Adipocyte (in vitro differentiated cells): ENCODE results near the gene DHRSX.
"Not testable (repeated sequence)": the region's sequence is repeated elsewhere in the genome, so short reads cannot be mapped to it uniquely, and the experiment has no call there.

Experiments
- DNase-seq: peaks from one replicate; pipeline ENCODE4 v3.0.0-alpha.2; 2015; ENCODE audit warnings: low read depth
- H3K27me3 ChIP-seq: replicated peaks from 2 replicates; pipeline ENCODE4 v1.7.0; 2013; ENCODE audit warnings: mild to moderate bottlenecking, low read length, moderate library complexity; ENCODE audit not compliant: control insufficient read depth, insufficient read depth
- H3K36me3 ChIP-seq: 2 replicates; pipeline ENCODE4 v1.7.0; 2013; ENCODE audit warnings: low read length, mild to moderate bottlenecking, moderate library complexity; ENCODE audit not compliant: control insufficient read depth, insufficient read depth, severe bottlenecking
- H3K4me1 ChIP-seq: 2 replicates; pipeline ENCODE4 v1.7.0; 2013; ENCODE audit warnings: mild to moderate bottlenecking, low read length, moderate library complexity; ENCODE audit not compliant: control insufficient read depth, insufficient read depth
- H3K4me3 ChIP-seq: 2 replicates; pipeline ENCODE4 v1.7.0; 2013; ENCODE audit warnings: mild to moderate bottlenecking, low read length, moderate library complexity
- H3K9ac ChIP-seq: 2 replicates; pipeline ENCODE4 v1.7.0; 2013; ENCODE audit warnings: mild to moderate bottlenecking, low read length, moderate library complexity
- H3K9me3 ChIP-seq: 2 replicates; pipeline ENCODE4 v1.7.0; 2013; ENCODE audit warnings: mild to moderate bottlenecking, low read length, moderate library complexity; ENCODE audit not compliant: control insufficient read depth

DHRSX gene

DNA sequence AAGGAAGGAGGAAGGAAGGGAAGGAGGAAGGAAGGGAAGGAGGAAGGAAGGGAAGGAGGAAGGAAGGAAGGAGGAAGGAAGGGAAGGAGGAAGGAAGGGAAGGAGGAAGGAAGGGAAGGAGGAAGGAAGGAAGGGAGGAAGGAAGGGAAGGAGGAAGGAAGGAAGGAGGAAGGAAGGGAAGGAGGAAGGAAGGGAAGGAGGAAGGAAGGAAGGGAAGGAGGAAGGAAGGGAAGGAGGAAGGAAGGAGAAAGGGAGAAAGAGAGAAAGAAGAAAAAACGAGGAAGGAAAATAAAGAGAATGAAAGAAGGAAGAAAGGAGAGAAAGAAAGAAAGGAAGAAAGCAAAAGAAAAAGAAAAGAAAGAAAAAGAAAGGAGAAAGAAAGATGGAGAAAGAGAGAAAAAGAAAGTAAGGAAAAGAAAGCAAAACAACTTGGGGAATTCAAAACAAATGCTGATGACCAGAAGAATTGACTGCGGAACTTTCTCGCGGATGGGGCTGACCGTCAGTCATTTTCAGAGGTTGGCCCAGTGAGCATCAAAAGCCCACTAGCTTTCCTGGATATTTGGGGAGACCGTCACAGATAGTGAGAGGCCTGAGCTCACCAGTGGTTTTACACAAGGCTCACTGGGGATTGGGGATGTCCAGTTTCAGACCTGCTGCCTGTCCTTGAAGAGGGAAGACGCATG lies 286.5 kb downstream of the DHRSX start:
- not testable (repeated sequence) for H3K36me3 ChIP-seq, H3K27me3 ChIP-seq, H3K4me3 ChIP-seq, H3K9ac ChIP-seq, DNase-seq, H3K9me3 ChIP-seq, H3K4me1 ChIP-seq

DNA sequence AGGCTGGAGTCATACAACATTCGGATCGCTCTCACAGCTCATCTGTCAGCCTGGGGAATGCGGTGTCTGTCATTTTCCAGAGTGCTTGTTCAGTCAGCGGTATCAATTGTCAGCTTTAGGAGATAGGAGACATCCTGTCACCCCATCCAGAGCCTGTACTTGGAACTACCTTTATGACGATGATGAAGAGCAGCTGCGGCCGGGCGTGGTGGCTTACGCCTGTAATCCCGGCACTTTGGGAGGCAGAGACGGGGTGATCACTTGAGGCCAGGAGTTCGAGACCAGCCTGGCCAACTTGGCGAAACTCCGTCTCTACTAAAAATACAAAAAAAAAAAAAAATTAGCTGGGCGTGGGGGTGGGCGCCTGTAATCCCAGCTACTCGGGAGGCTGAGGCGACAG lies 289.1 kb downstream of the DHRSX start:
- not testable (repeated sequence) for H3K4me1 ChIP-seq, DNase-seq, H3K27me3 ChIP-seq, H3K9me3 ChIP-seq, H3K36me3 ChIP-seq, H3K9ac ChIP-seq, H3K4me3 ChIP-seq

DNA sequence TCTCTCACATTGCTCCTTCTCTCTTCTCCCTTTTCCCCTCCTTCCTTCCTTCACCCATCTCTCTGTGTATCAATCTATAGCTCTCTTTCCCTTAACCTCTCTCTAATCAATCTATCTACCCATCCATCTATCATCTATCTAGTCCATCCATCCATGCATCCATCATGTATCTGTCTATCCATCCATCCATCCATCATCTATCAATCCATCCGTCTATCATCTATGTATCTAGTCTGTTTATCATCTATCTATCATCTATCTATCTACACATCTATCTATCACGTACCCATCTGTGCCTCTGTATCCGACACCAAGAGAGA lies 307.5 kb downstream of the DHRSX start:
- no peak overlapping the region for H3K9ac ChIP-seq
- no peaks in the 10 kb centered on the region for H3K4me1 ChIP-seq
- H3K4me3 ChIP-seq: no peak overlapping the region
- H3K36me3 ChIP-seq: no peaks in the 10 kb centered on the region
- H3K9me3 ChIP-seq: no peaks in the 10 kb centered on the region
- DNase-seq: no peak
- H3K27me3 ChIP-seq: no peaks in the 10 kb centered on the region

DNA sequence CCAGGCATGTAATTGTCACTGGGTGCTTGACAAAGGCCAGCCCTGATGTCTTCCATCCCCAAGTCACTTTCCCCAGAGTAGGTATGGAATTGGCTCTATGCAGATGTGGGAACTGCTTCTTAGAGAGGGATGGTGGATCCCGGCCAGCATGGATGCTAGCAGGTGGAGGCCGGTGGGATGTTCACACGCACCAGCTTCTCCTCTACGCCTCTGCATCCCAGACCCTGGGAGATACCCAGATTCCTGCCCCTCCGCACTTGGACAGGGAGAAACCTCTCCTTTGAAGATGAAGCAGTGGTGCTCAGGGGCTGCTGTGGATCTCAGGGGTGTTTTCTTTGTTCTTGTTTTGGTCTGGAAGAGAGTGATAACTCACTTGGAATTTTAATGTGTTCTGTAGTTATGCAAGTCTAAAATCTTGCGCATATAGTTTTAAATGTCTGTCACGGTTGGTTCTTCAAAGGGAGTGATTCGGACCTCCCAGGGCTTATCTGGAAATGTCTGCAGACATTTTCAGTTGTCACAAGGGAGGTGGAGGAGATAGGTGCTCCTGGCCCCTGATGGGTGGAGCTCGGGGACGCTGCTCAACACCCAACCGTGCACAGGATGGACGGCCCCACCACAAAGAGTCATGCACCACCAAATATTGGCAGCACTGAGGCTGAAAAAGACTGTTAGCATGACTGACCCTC lies 308.0 kb downstream of the DHRSX start:
- no peaks in the 10 kb centered on the region for H3K4me1 ChIP-seq
- no peak overlapping the region for H3K4me3 ChIP-seq
- no peak overlapping the region for H3K9ac ChIP-seq
- H3K27me3 ChIP-seq: no peaks in the 10 kb centered on the region
- no peaks in the 10 kb centered on the region for H3K36me3 ChIP-seq
- H3K9me3 ChIP-seq: no peaks in the 10 kb centered on the region
- no peak for DNase-seq

DNA sequence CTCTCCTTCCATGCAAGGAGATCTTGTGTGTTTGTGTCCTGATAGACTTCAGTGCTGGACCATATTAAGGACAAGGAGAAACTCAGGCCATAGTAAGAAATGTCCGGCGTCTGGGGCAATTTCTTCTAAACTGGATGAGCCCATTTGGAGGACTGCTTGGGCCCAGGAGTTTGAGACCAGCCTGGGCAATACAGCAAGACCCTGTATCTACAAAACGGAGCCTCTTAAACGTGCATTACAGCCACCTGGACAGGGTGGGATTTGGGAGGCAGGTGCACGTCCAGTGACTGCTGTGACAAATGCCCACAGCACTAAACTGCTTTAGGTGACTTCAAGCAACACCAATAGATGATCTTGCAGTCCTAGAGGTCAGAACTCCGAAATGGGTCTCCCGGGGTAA lies 311.9 kb downstream of the DHRSX start:
- H3K27me3 ChIP-seq: no peaks in the 10 kb centered on the region
- H3K4me1 ChIP-seq: no peaks in the 10 kb centered on the region
- no peak overlapping the region for H3K4me3 ChIP-seq
- H3K9ac ChIP-seq: no peak overlapping the region
- no peaks in the 10 kb centered on the region for H3K36me3 ChIP-seq
- no peak for DNase-seq
- no peaks in the 10 kb centered on the region for H3K9me3 ChIP-seq

DNA sequence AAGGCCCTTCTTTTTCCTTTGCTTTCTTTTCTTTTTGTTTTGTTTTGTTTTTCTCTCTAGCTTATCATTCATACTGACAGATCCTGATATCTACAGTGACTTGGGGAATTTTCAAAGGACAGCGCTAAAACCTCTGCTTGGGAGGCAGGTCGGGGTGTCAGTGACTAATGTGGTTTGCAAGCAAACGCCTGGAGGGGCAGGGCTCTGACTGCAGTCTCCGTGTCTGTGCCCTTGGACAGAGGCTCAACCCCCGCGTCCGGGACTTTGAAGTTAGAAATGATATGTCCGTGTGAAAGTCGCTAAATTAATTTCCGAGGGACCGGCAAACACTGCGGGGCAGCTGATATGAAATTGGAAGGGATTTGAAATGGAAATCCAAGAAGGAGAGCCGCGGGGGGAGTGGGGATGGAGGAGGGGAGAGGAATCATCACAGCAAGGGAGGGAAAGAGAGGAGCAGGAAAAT lies 312.4 kb downstream of the DHRSX start:
- no peak overlapping the region for H3K9ac ChIP-seq
- H3K27me3 ChIP-seq: no peaks in the 10 kb centered on the region
- peak; percentile 30 for DNase-seq
- no peaks in the 10 kb centered on the region for H3K9me3 ChIP-seq
- no peaks in the 10 kb centered on the region for H3K36me3 ChIP-seq
- H3K4me3 ChIP-seq: no peak overlapping the region
- H3K4me1 ChIP-seq: peaks cover under 1% of the 10 kb centered on the region

DNA sequence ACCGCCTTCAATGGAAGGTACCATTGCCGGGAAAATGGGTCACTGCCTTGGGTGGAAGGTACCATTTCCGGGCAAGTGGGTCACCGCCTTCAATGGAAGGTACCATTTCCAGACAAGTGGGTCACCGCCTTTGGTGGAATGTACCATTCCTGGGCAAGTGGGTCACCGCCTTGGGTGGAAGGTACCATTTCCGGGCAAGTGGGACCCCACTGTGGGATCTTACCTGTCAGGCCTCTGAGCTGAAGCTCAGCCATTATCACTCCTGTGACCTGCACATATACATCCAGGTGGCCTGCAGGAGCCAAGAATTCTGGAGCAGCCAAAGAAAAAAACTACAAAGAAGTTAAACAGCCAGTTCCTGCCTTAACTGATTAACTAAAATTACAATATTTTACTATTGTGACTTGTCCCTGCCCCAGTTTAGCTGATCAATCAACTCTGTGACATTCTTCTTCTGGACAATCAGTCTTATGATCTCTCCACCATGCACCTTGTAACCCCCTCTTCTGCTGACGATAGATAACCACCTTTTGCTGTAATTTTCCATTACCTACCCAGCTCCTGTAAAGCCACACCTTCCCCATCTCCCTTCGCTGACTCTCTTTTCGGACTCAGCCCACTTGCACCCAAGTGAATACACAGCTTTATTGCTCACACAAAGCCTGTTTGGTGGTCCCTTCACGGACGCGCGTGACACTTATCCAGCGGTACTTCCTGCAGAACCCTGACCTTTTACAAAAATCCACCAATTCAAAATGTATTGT lies 313.2 kb downstream of the DHRSX start:
- no peaks in the 10 kb centered on the region for H3K36me3 ChIP-seq
- no peak for DNase-seq
- H3K4me1 ChIP-seq: peaks cover 7% of the 10 kb centered on the region
- H3K4me3 ChIP-seq: no peak overlapping the region
- no peaks in the 10 kb centered on the region for H3K27me3 ChIP-seq
- H3K9ac ChIP-seq: no peak overlapping the region
- H3K9me3 ChIP-seq: no peaks in the 10 kb centered on the region

DNA sequence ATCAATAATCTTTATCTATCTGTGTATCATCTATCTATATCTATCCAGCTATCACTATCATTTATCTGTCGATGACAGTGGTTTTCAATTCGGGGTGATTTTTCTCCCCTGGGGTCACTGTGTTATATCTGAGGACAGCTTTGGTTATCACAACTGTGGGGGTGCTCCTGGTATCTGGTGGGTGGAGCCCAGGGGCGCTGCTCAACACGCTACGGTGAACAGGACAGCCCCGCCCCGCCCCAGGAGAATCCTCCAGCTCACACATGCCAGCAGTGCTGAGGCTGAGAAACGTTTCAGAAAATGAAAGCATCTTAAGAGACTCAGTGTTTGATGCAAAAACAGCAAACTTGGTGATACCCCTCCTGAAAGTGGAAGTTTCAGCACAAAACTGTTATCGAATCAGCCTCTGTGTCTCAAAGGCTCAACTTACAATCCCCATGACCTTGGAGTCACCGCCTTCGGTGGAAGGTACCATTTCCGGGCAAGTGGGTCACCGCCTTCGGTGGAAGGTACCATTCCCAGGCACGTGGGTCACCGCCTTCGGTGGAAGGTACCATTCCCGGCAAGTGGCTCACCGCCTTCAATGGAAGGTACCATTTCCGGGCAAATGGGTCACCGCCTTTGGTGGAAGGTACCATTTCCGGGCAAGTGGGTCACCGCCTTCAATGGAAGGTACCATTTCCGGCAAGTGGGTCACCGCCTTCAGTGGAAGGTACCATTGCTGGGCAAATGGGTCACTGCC lies 315.3 kb downstream of the DHRSX start:
- no peak overlapping the region for H3K9ac ChIP-seq
- no peaks in the 10 kb centered on the region for H3K36me3 ChIP-seq
- no peaks in the 10 kb centered on the region for H3K9me3 ChIP-seq
- peaks cover 7% of the 10 kb centered on the region for H3K4me1 ChIP-seq
- H3K4me3 ChIP-seq: no peak overlapping the region
- no peak for DNase-seq
- no peaks in the 10 kb centered on the region for H3K27me3 ChIP-seq

DNA sequence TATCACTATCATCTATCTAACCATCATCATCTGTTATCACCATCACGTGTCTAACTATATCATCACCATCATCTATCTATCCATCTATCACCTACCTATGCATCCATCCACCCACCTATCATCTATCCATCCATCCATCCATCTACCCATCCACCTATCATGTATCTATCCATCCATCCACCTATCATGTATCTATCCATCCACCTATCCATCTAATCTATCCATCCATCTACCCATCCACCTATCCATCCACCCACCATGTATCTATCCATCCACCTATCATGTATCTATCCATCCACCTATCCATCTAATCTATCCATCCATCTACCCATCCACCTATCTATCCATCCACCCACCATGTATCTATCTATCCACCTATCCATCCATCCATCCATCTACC lies 316.7 kb downstream of the DHRSX start:
- H3K36me3 ChIP-seq: no peaks in the 10 kb centered on the region
- H3K9ac ChIP-seq: no peak overlapping the region
- no peaks in the 10 kb centered on the region for H3K27me3 ChIP-seq
- no peak for DNase-seq
- H3K4me1 ChIP-seq: peaks cover 7% of the 10 kb centered on the region
- no peaks in the 10 kb centered on the region for H3K9me3 ChIP-seq
- H3K4me3 ChIP-seq: no peak overlapping the region

DNA sequence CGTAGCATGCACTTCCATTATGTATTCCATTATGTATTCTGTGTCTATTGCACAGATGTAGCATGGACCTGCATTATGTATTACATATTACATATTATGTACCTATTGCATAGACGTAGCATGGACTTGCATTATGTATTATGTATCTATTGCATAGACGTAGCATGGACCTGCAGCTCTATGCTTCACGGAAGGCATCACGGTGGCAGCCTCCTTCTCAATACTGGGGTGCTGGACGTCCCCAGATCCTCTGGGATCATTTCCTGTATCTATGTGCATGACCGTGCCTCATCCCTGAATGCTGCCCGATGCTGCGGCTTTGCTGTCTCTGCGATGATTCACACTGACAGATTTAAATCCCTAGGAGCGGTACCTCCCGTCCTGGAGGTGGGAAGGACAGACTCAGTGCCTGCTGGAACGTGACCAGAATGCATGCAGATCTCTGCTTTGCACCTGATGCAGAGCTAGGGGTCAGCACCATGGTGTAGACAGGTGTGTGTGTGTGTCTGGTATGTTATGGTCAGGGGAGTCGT lies 317.5 kb downstream of the DHRSX start:
- Histone ChIP-seq H3K9ac (no peak overlapping the region), H3K36me3 (no peaks in the 10 kb centered on the region), H3K4me3 (no peak overlapping the region), H3K4me1 (peaks cover 7% of the 10 kb centered on the region), H3K9me3 (no peaks in the 10 kb centered on the region), H3K27me3 (no peaks in the 10 kb centered on the region)
- DNase-seq: no peak

DNA sequence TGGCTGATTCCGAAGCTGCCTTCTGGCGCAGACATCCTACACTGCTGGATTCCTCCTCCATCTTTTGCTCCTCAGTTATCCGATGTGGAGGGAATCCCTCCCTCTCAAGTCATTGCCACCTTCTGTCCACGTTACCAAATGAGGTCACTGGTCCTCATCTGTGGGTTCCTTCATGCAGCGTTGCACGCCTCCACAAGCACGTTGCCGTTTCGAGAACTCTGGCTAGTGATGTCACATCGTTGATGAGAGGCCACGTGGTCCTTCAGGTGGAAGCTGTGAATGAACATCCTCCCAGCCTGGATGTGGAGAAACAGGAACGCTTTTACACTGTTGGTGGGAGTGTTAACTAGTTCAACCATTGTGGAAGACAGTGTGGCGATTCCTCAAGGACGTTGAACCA lies 323.2 kb downstream of the DHRSX start:
- Histone ChIP-seq H3K36me3 (no peaks in the 10 kb centered on the region), H3K4me1 (no peaks in the 10 kb centered on the region), H3K9me3 (no peaks in the 10 kb centered on the region), H3K27me3 (no peaks in the 10 kb centered on the region), H3K4me3 (no peak overlapping the region), H3K9ac (no peak overlapping the region)
- DNase-seq: no peak
